ENCODE results near the gene UBE2Q2. TPM values are rescaled to one million over a fixed set of nuclear protein-coding genes. Genes with fewer than 3 reads are reported as not detected.

Gene UBE2Q2
- polyA plus RNA-seq, 2 donors, result 10.9 to 12.2 TPM

GRCh38 chr15:75809986-75810750, 33.1 kb upstream of the UBE2Q2 start:
- no peaks in the 10 kb centered on the region for H3K9me3 ChIP-seq (ENCODE audit: control insufficient read depth in 2 of 2, insufficient read depth in 1 of 2, low read depth in 1 of 2, low read length in 1 of 2)
- WGBS, 2 donors, result 77 to 80% methylated on average over 10 of the region's 10 CpGs
- H3K4me3 ChIP-seq (ENCODE audit: low read depth in 1 of 2, low read length in 2 of 2), result no peak overlapping the region
- no peaks in the 10 kb centered on the region for H3K36me3 ChIP-seq (ENCODE audit: control insufficient read depth in 2 of 2, insufficient read depth in 2 of 2, low read length in 1 of 2)
- no peaks in the 10 kb centered on the region for H3K27me3 ChIP-seq (ENCODE audit: control insufficient read depth in 1 of 2, insufficient read depth in 2 of 2, low read length in 2 of 2)
- peaks cover 0 to 2% of the 10 kb centered on the region in 2 donors for H3K4me1 ChIP-seq (ENCODE audit: control insufficient read depth in 2 of 2, insufficient read depth in 2 of 2, low read length in 1 of 2)
- no peak overlapping the region for H3K27ac ChIP-seq (ENCODE audit: low read depth in 2 of 2, low read length in 1 of 2)

- WGBS, 2 donors, result 95 to 97% methylated on average over 2 of the region's 2 CpGs
- peaks cover 0 to 2% of the 10 kb centered on the region in 2 donors for H3K4me1 ChIP-seq (ENCODE audit: control insufficient read depth in 2 of 2, insufficient read depth in 2 of 2, low read length in 1 of 2)
- H3K36me3 ChIP-seq (ENCODE audit: control insufficient read depth in 2 of 2, insufficient read depth in 2 of 2, low read length in 1 of 2), result no peaks in the 10 kb centered on the region
- no peaks in the 10 kb centered on the region for H3K9me3 ChIP-seq (ENCODE audit: control insufficient read depth in 2 of 2, insufficient read depth in 1 of 2, low read depth in 1 of 2, low read length in 1 of 2)
- H3K27me3 ChIP-seq (ENCODE audit: control insufficient read depth in 1 of 2, insufficient read depth in 2 of 2, low read length in 2 of 2), result no peaks in the 10 kb centered on the region
- H3K4me3 ChIP-seq (ENCODE audit: low read depth in 1 of 2, low read length in 2 of 2), result no peak overlapping the region
- H3K27ac ChIP-seq (ENCODE audit: low read depth in 2 of 2, low read length in 1 of 2), result no peak overlapping the region
Observed at GRCh38 chr15:75810874-75811498, 32.3 kb upstream of the UBE2Q2 start.

- Histone ChIP-seq H3K9me3 (ENCODE audit: control insufficient read depth in 2 of 2, insufficient read depth in 1 of 2, low read depth in 1 of 2, low read length in 1 of 2) (no peaks in the 10 kb centered on the region), H3K36me3 (ENCODE audit: control insufficient read depth in 2 of 2, insufficient read depth in 2 of 2, low read length in 1 of 2) (no peaks in the 10 kb centered on the region), H3K27me3 (ENCODE audit: control insufficient read depth in 1 of 2, insufficient read depth in 2 of 2, low read length in 2 of 2) (no peaks in the 10 kb centered on the region), H3K27ac (ENCODE audit: low read depth in 2 of 2, low read length in 1 of 2) (no peak overlapping the region), H3K4me1 (ENCODE audit: control insufficient read depth in 2 of 2, insufficient read depth in 2 of 2, low read length in 1 of 2) (peaks cover 0 to 2% of the 10 kb centered on the region in 2 donors), H3K4me3 (ENCODE audit: low read depth in 1 of 2, low read length in 2 of 2) (no peak overlapping the region)
- 87 to 94% methylated on average over 3 of the region's 3 CpGs for WGBS, 2 donors
Observed at GRCh38 chr15:75811626-75812025, 31.6 kb upstream of the UBE2Q2 start.

GRCh38 chr15:75814794-75815193, 28.5 kb upstream of the UBE2Q2 start:
- H3K4me1 ChIP-seq (ENCODE audit: control insufficient read depth in 2 of 2, insufficient read depth in 2 of 2, low read length in 1 of 2), result peaks cover 0 to 2% of the 10 kb centered on the region in 2 donors
- no peak overlapping the region for H3K27ac ChIP-seq (ENCODE audit: low read depth in 2 of 2, low read length in 1 of 2)
- H3K9me3 ChIP-seq (ENCODE audit: control insufficient read depth in 2 of 2, insufficient read depth in 1 of 2, low read depth in 1 of 2, low read length in 1 of 2), result no peaks in the 10 kb centered on the region
- WGBS, 2 donors, result 83% methylated on average over 5 of the region's 5 CpGs
- no peaks in the 10 kb centered on the region for H3K36me3 ChIP-seq (ENCODE audit: control insufficient read depth in 2 of 2, insufficient read depth in 2 of 2, low read length in 1 of 2)
- H3K27me3 ChIP-seq (ENCODE audit: control insufficient read depth in 1 of 2, insufficient read depth in 2 of 2, low read length in 2 of 2), result no peaks in the 10 kb centered on the region
- H3K4me3 ChIP-seq (ENCODE audit: low read depth in 1 of 2, low read length in 2 of 2), result no peak overlapping the region

- no peak overlapping the region for H3K4me3 ChIP-seq (ENCODE audit: low read depth in 1 of 2, low read length in 2 of 2)
- H3K9me3 ChIP-seq (ENCODE audit: control insufficient read depth in 2 of 2, insufficient read depth in 1 of 2, low read depth in 1 of 2, low read length in 1 of 2), result no peaks in the 10 kb centered on the region
- no peaks in the 10 kb centered on the region for H3K27me3 ChIP-seq (ENCODE audit: control insufficient read depth in 1 of 2, insufficient read depth in 2 of 2, low read length in 2 of 2)
- 85 to 87% methylated on average over 3 of the region's 3 CpGs for whole genome bisulfite sequencing, 2 donors
- H3K4me1 ChIP-seq (ENCODE audit: control insufficient read depth in 2 of 2, insufficient read depth in 2 of 2, low read length in 1 of 2), result peaks cover 0 to 2% of the 10 kb centered on the region in 2 donors
- H3K36me3 ChIP-seq (ENCODE audit: control insufficient read depth in 2 of 2, insufficient read depth in 2 of 2, low read length in 1 of 2), result no peaks in the 10 kb centered on the region
- no peak overlapping the region for H3K27ac ChIP-seq (ENCODE audit: low read depth in 2 of 2, low read length in 1 of 2)
Observed at GRCh38 chr15:75815811-75816719, 27.2 kb upstream of the UBE2Q2 start.

GRCh38 chr15:75817138-75817935, 25.9 kb upstream of the UBE2Q2 start:
- Histone ChIP-seq H3K27ac (ENCODE audit: low read depth in 2 of 2, low read length in 1 of 2) (no peak overlapping the region), H3K4me1 (ENCODE audit: control insufficient read depth in 2 of 2, insufficient read depth in 2 of 2, low read length in 1 of 2) (no peaks in the 10 kb centered on the region), H3K9me3 (ENCODE audit: control insufficient read depth in 2 of 2, insufficient read depth in 1 of 2, low read depth in 1 of 2, low read length in 1 of 2) (no peaks in the 10 kb centered on the region), H3K4me3 (ENCODE audit: low read depth in 1 of 2, low read length in 2 of 2) (no peak overlapping the region), H3K27me3 (ENCODE audit: control insufficient read depth in 1 of 2, insufficient read depth in 2 of 2, low read length in 2 of 2) (no peaks in the 10 kb centered on the region), H3K36me3 (ENCODE audit: control insufficient read depth in 2 of 2, insufficient read depth in 2 of 2, low read length in 1 of 2) (no peaks in the 10 kb centered on the region)
- WGBS, 2 donors, result 57 to 62% methylated on average over 6 of the region's 6 CpGs

- Histone ChIP-seq H3K36me3 (ENCODE audit: control insufficient read depth in 2 of 2, insufficient read depth in 2 of 2, low read length in 1 of 2) (no peaks in the 10 kb centered on the region), H3K4me1 (ENCODE audit: control insufficient read depth in 2 of 2, insufficient read depth in 2 of 2, low read length in 1 of 2) (no peaks in the 10 kb centered on the region), H3K27me3 (ENCODE audit: control insufficient read depth in 1 of 2, insufficient read depth in 2 of 2, low read length in 2 of 2) (no peaks in the 10 kb centered on the region), H3K9me3 (ENCODE audit: control insufficient read depth in 2 of 2, insufficient read depth in 1 of 2, low read depth in 1 of 2, low read length in 1 of 2) (no peaks in the 10 kb centered on the region), H3K27ac (ENCODE audit: low read depth in 2 of 2, low read length in 1 of 2) (no peak overlapping the region), H3K4me3 (ENCODE audit: low read depth in 1 of 2, low read length in 2 of 2) (no peak overlapping the region)
- 93 to 96% methylated on average over 2 of the region's 2 CpGs for WGBS, 2 donors
Observed at GRCh38 chr15:75820206-75820605, 23.0 kb upstream of the UBE2Q2 start.

- Histone ChIP-seq H3K4me3 (ENCODE audit: low read depth in 1 of 2, low read length in 2 of 2) (no peak overlapping the region), H3K27ac (ENCODE audit: low read depth in 2 of 2, low read length in 1 of 2) (no peak overlapping the region), H3K36me3 (ENCODE audit: control insufficient read depth in 2 of 2, insufficient read depth in 2 of 2, low read length in 1 of 2) (no peaks in the 10 kb centered on the region), H3K9me3 (ENCODE audit: control insufficient read depth in 2 of 2, insufficient read depth in 1 of 2, low read depth in 1 of 2, low read length in 1 of 2) (no peaks in the 10 kb centered on the region), H3K4me1 (ENCODE audit: control insufficient read depth in 2 of 2, insufficient read depth in 2 of 2, low read length in 1 of 2) (no peaks in the 10 kb centered on the region), H3K27me3 (ENCODE audit: control insufficient read depth in 1 of 2, insufficient read depth in 2 of 2, low read length in 2 of 2) (no peaks in the 10 kb centered on the region)
- WGBS, 2 donors, result 72 to 86% methylated on average over 4 of the region's 4 CpGs
Observed at GRCh38 chr15:75821786-75822345, 21.4 kb upstream of the UBE2Q2 start.

All from esophagus (tissue), 2 donors.